Upper lobe of left lung (tissue), 4 donors: ENCODE measurements around the gene CAST.

ENCODE experiments used
- CTCF ChIP-seq, 6 experiments: fragments of 450-650 bp in 4 of 6; fragments of 200-600 bp in 2 of 6; sonication (generic) in 2 of 6; IDR thresholded peaks; one replicate each; pipeline ENCODE4 v1.5.1; 2016 to 2019; ENCODE audit warnings: antibody characterized with exemption in 6 of 6
- EP300 ChIP-seq, 4 donors: sonication (generic); formaldehyde crosslinking; IDR thresholded peaks; one replicate each; pipeline ENCODE4 v1.5.1; 2017; ENCODE audit warnings: antibody characterized with exemption in 4 of 4, control low read depth in 2 of 4
- POLR2A ChIP-seq, 4 donors: fragments of 450-650 bp; IDR thresholded peaks; one replicate each; pipeline ENCODE4 v1.5.1; 2016 to 2017; ENCODE audit warnings: antibody characterized with exemption in 4 of 4, mild to moderate bottlenecking in 2 of 4

GRCh38 chr5:96642281-96642640 is 19.9 kb upstream of the CAST start:
- TF ChIP-seq EP300 (IDR thresholded peaks at IDR 0.05): no peak
- TF ChIP-seq CTCF (IDR thresholded peaks at IDR 0.05): no peak
- TF ChIP-seq POLR2A (IDR thresholded peaks at IDR 0.05): no peak
